Measurements from ENCODE around the gene MIOX. TPM values are rescaled to one million over a fixed set of nuclear protein-coding genes. Genes with fewer than 3 reads are reported as not detected.

The MIOX gene
- total RNA-seq, 4 donors from 2014 or later = not detected

- TF ChIP-seq CTCF (IDR thresholded peaks at IDR 0.05; ENCODE audit: low read depth) = no peak
These were observed 22.2 kb upstream of the MIOX start for GRCh38 chr22:50464451-50464850.

- TF ChIP-seq CTCF (IDR thresholded peaks at IDR 0.05; ENCODE audit: low read depth) = no peak
These were observed 21.4 kb upstream of the MIOX start for GRCh38 chr22:50465066-50465930.

- no peak for TF ChIP-seq CTCF (IDR thresholded peaks at IDR 0.05; ENCODE audit: low read depth)
These were observed 19.3 kb upstream of the MIOX start for GRCh38 chr22:50467341-50467740.

GRCh38 chr22:50467773-50468440 is 18.8 kb upstream of the MIOX start:
- no peak for TF ChIP-seq CTCF (IDR thresholded peaks at IDR 0.05; ENCODE audit: low read depth)

- TF ChIP-seq CTCF (IDR thresholded peaks at IDR 0.05; ENCODE audit: low read depth) = no peak
These were observed 18.0 kb upstream of the MIOX start for GRCh38 chr22:50468626-50469025.

- no peak for TF ChIP-seq CTCF (IDR thresholded peaks at IDR 0.05; ENCODE audit: low read depth)
These were observed 17.0 kb upstream of the MIOX start for GRCh38 chr22:50469377-50470305.
